Gastrocnemius medialis (tissue), 4 donors: ENCODE results near the gene DEDD2.

Source experiments
- CTCF ChIP-seq, 5 experiments: fragments of 450-650 bp in 3 of 5; fragments of 200-600 bp in 2 of 5; sonication (generic) in 2 of 5; IDR thresholded peaks in 4 of 5; conservative IDR thresholded peaks in 1 of 5; 1 replicate in 4 of 5; 2 replicates in 1 of 5; pipeline ENCODE4 v1.5.1; 2016 to 2019; ENCODE audit warnings: antibody characterized with exemption in 5 of 5, mild to moderate bottlenecking in 3 of 5, moderate library complexity in 3 of 5
- POLR2A ChIP-seq, 2 donors: fragments of 450-650 bp; IDR thresholded peaks; one replicate each; pipeline ENCODE4 v1.6.1; 2017; ENCODE audit warnings: antibody characterized with exemption in 2 of 2, mild to moderate bottlenecking in 2 of 2, moderate library complexity in 2 of 2

GRCh38 chr19:42241279-42241678 is 23.8 kb upstream of the DEDD2 start:
- TF ChIP-seq CTCF (IDR thresholded peaks at IDR 0.05 in 4 of 5, conservative IDR thresholded peaks at IDR 0.05 in 1 of 5): no peak
- no peak for TF ChIP-seq POLR2A (IDR thresholded peaks at IDR 0.05)
